ENCODE data around the gene PALMD.

DNA sequence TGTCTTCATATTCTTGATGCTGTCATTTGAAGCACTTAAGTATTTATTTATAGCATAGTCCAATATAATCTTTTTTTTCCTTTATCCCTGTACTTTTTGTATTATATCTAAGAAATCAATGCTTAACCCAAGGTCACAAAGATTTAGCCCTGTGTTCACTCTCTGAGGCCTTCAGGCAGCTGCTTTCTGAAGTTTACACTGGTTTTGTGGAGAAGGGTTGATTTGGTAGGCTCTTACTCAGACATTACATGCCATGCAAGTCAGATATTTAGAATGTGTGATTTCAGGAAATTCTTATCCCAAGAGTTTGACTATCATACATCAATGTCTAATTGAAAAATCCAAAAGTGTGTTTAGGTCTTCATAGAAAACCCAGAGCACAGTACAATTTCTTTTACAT is 56.3 kb downstream of the PALMD start:
- TF ChIP-seq, protein P1, sequence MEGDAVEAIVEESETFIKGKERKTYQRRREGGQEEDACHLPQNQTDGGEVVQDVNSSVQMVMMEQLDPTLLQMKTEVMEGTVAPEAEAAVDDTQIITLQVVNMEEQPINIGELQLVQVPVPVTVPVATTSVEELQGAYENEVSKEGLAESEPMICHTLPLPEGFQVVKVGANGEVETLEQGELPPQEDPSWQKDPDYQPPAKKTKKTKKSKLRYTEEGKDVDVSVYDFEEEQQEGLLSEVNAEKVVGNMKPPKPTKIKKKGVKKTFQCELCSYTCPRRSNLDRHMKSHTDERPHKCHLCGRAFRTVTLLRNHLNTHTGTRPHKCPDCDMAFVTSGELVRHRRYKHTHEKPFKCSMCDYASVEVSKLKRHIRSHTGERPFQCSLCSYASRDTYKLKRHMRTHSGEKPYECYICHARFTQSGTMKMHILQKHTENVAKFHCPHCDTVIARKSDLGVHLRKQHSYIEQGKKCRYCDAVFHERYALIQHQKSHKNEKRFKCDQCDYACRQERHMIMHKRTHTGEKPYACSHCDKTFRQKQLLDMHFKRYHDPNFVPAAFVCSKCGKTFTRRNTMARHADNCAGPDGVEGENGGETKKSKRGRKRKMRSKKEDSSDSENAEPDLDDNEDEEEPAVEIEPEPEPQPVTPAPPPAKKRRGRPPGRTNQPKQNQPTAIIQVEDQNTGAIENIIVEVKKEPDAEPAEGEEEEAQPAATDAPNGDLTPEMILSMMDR (IDR thresholded peaks at IDR 0.05; ENCODE audit: insufficient read depth, low read length) = no peak
- no peak for TF ChIP-seq POLR2AphosphoS5 (IDR thresholded peaks at IDR 0.05; ENCODE audit: low read depth)
- TF ChIP-seq, protein P2, sequence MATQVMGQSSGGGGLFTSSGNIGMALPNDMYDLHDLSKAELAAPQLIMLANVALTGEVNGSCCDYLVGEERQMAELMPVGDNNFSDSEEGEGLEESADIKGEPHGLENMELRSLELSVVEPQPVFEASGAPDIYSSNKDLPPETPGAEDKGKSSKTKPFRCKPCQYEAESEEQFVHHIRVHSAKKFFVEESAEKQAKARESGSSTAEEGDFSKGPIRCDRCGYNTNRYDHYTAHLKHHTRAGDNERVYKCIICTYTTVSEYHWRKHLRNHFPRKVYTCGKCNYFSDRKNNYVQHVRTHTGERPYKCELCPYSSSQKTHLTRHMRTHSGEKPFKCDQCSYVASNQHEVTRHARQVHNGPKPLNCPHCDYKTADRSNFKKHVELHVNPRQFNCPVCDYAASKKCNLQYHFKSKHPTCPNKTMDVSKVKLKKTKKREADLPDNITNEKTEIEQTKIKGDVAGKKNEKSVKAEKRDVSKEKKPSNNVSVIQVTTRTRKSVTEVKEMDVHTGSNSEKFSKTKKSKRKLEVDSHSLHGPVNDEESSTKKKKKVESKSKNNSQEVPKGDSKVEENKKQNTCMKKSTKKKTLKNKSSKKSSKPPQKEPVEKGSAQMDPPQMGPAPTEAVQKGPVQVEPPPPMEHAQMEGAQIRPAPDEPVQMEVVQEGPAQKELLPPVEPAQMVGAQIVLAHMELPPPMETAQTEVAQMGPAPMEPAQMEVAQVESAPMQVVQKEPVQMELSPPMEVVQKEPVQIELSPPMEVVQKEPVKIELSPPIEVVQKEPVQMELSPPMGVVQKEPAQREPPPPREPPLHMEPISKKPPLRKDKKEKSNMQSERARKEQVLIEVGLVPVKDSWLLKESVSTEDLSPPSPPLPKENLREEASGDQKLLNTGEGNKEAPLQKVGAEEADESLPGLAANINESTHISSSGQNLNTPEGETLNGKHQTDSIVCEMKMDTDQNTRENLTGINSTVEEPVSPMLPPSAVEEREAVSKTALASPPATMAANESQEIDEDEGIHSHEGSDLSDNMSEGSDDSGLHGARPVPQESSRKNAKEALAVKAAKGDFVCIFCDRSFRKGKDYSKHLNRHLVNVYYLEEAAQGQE (IDR thresholded peaks at IDR 0.05; ENCODE audit: insufficient replicate concordance, low read depth) = no peak
- TF ChIP-seq GABPA (IDR thresholded peaks at IDR 0.05; ENCODE audit: low read depth) = no peak
- no peak for TF ChIP-seq SPI1 (IDR thresholded peaks at IDR 0.05; ENCODE audit: borderline replicate concordance, low read depth)
